K562 (cell line): ENCODE results near the gene RNF168. TPM values are rescaled to one million over a fixed set of nuclear protein-coding genes. Genes with fewer than 3 reads are reported as not detected.

ENCODE experiments used
- ARID2 ChIP-seq: fragments of 450-650 bp; IDR thresholded peaks from 2 replicates; pipeline ENCODE4 v1.6.1; 2017; ENCODE audit warnings: antibody characterized with exemption, mild to moderate bottlenecking
- CBFA2T2 ChIP-seq: fragments of 450-650 bp; conservative IDR thresholded peaks from 2 replicates; pipeline ENCODE4 v1.6.1; 2017; ENCODE audit warnings: mild to moderate bottlenecking
- CBFB ChIP-seq: sonication (generic); formaldehyde crosslinking; IDR thresholded peaks from 2 replicates; pipeline ENCODE4 v1.4.0; 2020; ENCODE audit warnings: mild to moderate bottlenecking, missing genetic modification reagents
- CREM ChIP-seq: IDR thresholded peaks from 2 replicates; pipeline ENCODE4 v1.6.1; 2014; ENCODE audit warnings: antibody characterized with exemption, low read depth
- EP300 ChIP-seq: IDR thresholded peaks from 2 replicates; pipeline ENCODE4 v1.6.1; 2012; ENCODE audit warnings: low read length, improper control_type of control experiment
- HNRNPLL ChIP-seq: fragments of 200-400 bp; formaldehyde crosslinking; IDR thresholded peaks from 2 replicates; pipeline ENCODE4 v1.6.1; 2017; ENCODE audit warnings: low read length, low read depth, mild to moderate bottlenecking; ENCODE audit not compliant: poor library complexity, severe bottlenecking
- KAT8 ChIP-seq: fragments of 450-650 bp; IDR thresholded peaks from 2 replicates; pipeline ENCODE4 v1.6.1; 2016; ENCODE audit warnings: low read depth, mild to moderate bottlenecking
- KLF10 ChIP-seq: fragments of 250-450 bp; sonication (Bioruptor Pico); IDR thresholded peaks from 2 replicates; pipeline ENCODE4 v1.6.1; 2021; ENCODE audit warnings: matching md5 sums
- MCM3 ChIP-seq: fragments of 450-650 bp; IDR thresholded peaks from 2 replicates; pipeline ENCODE4 v1.6.1; 2016
- MYNN ChIP-seq, 2 experiments: sonication (generic); formaldehyde crosslinking in 1 of 2; IDR thresholded peaks; 2 replicates each; pipeline versions ENCODE4 v1.5.0 to v1.6.1; 2016 to 2020; ENCODE audit warnings: antibody characterized with exemption in 1 of 2, missing genetic modification reagents in 1 of 2
- NEUROD1 ChIP-seq: fragments of 150-350 bp; IDR thresholded peaks from 2 replicates; pipeline ENCODE4 v1.6.1; 2014; ENCODE audit warnings: borderline replicate concordance, low read length, low read depth; ENCODE audit not compliant: partially characterized antibody
- PHF20 ChIP-seq: fragments of 450-650 bp; IDR thresholded peaks from 2 replicates; pipeline ENCODE4 v1.6.1; 2018; ENCODE audit not compliant: partially characterized antibody
- SUPT5H ChIP-seq: fragments of 450-650 bp; IDR thresholded peaks from 2 replicates; pipeline ENCODE4 v1.6.1; 2016
- ZNF197 ChIP-seq: fragments of 200-800 bp; sonication (Bioruptor generic); IDR thresholded peaks from 2 replicates; pipeline ENCODE4 v1.6.1; 2016; ENCODE audit warnings: low read depth, missing genetic modification characterization, missing compliant biosample characterization
- ZNF212 ChIP-seq: fragments of 450-650 bp; formaldehyde crosslinking; IDR thresholded peaks from 2 replicates; pipeline ENCODE4 v1.4.0; 2020; ENCODE audit warnings: mild to moderate bottlenecking
- ZNF644 ChIP-seq: fragments of 200-800 bp; sonication (Bioruptor generic); IDR thresholded peaks from 2 replicates; pipeline ENCODE4 v1.6.1; 2016; ENCODE audit warnings: low read depth, missing genetic modification characterization, missing compliant biosample characterization
- ZNF699 ChIP-seq: fragments of 250-450 bp; sonication (Bioruptor Pico); IDR thresholded peaks from 2 replicates; pipeline ENCODE4 v1.8.0; 2021; ENCODE audit warnings: mild to moderate bottlenecking, moderate library complexity; ENCODE audit not compliant: insufficient replicate concordance
- polyA plus RNA-seq, 8 experiments: library from polyadenylated mRNA; depleted of rRNA in 4 of 8; stranded (reverse) in 5 of 8; unstranded in 3 of 8; fragments of >200 nt; fragmentation: Nextera tagmentation in 2 of 8; fragmentation: Illumina TruSeq in 1 of 8; extraction: Ambion mirVana in 2 of 8; extraction: Trizol in 1 of 8; gene quantifications; 2 replicates each; pipeline versions ENCODE4 v1.2.1 to v1.2.3, GENCODE V29; 2011 to 2014; ENCODE audit warnings: inconsistent platforms in 1 of 8, missing spikeins in 1 of 8
- total RNA-seq, 7 experiments: library from RNA; depleted of rRNA in 6 of 7; stranded (reverse); fragments of >200 nt in 6 of 7; fragmentation: Illumina TruSeq in 2 of 7; extraction: Trizol in 2 of 7; gene quantifications; 2 replicates each; pipeline versions ENCODE4 v1.2.1 to v1.2.3, GENCODE V29; 2011 to 2021; ENCODE audit warnings: low replicate concordance in 1 of 7
- TF ChIP-seq, protein P1 (sequence below): fragments of 450-650 bp; IDR thresholded peaks from 2 replicates; pipeline ENCODE4 v1.6.1; 2016; ENCODE audit warnings: low read depth
- TF ChIP-seq, protein P2 (sequence below): fragments of 450-650 bp; formaldehyde crosslinking; conservative IDR thresholded peaks from 2 replicates; pipeline ENCODE4 v1.4.0; 2022; ENCODE audit warnings: mild to moderate bottlenecking, missing genetic modification characterization
- TF ChIP-seq, protein P3 (sequence below): sonication (generic); formaldehyde crosslinking; IDR thresholded peaks from 2 replicates; pipeline ENCODE4 v1.8.0; 2022; ENCODE audit warnings: mild to moderate bottlenecking, missing genetic modification reagents

The RNF168 gene
- total and polyA plus RNA-seq, 9 of the 15 experiments (the other 6 are each of a cell fraction or from before 2014, with no cell fraction given), result 6.0 to 32.1 (median 16.6) TPM

DNA sequence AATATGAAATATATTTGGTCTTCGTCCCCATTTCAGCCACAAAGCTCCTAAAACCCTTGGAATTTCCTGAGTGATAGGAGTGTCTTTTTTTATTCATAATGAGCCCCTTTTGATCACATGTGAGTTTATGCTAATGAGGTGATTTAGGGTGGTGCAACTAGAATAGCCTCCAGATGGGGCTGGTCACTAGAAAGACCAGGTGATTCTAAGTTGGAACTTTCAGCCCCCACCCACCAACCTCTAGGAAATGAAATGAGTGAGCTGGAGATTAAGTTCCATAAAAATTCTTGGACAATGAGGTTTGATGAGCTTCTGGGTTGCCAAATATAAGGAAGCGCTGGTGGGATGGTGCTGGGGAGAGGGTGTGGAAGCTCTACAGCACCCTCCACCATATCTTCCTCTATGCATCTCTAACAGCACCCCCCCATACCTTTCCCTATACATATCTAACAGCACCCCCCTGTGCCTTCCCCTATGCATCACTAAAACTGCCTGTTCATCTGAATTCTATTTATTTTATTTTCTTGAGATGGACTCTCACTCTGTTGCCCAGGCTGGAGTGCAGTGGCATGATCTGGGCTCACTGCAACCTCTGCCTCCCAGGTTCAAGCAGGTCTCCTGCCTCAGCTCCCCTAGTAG is 13.7 kb upstream of the RNF168 start (continued):
- TF ChIP-seq, protein P1, sequence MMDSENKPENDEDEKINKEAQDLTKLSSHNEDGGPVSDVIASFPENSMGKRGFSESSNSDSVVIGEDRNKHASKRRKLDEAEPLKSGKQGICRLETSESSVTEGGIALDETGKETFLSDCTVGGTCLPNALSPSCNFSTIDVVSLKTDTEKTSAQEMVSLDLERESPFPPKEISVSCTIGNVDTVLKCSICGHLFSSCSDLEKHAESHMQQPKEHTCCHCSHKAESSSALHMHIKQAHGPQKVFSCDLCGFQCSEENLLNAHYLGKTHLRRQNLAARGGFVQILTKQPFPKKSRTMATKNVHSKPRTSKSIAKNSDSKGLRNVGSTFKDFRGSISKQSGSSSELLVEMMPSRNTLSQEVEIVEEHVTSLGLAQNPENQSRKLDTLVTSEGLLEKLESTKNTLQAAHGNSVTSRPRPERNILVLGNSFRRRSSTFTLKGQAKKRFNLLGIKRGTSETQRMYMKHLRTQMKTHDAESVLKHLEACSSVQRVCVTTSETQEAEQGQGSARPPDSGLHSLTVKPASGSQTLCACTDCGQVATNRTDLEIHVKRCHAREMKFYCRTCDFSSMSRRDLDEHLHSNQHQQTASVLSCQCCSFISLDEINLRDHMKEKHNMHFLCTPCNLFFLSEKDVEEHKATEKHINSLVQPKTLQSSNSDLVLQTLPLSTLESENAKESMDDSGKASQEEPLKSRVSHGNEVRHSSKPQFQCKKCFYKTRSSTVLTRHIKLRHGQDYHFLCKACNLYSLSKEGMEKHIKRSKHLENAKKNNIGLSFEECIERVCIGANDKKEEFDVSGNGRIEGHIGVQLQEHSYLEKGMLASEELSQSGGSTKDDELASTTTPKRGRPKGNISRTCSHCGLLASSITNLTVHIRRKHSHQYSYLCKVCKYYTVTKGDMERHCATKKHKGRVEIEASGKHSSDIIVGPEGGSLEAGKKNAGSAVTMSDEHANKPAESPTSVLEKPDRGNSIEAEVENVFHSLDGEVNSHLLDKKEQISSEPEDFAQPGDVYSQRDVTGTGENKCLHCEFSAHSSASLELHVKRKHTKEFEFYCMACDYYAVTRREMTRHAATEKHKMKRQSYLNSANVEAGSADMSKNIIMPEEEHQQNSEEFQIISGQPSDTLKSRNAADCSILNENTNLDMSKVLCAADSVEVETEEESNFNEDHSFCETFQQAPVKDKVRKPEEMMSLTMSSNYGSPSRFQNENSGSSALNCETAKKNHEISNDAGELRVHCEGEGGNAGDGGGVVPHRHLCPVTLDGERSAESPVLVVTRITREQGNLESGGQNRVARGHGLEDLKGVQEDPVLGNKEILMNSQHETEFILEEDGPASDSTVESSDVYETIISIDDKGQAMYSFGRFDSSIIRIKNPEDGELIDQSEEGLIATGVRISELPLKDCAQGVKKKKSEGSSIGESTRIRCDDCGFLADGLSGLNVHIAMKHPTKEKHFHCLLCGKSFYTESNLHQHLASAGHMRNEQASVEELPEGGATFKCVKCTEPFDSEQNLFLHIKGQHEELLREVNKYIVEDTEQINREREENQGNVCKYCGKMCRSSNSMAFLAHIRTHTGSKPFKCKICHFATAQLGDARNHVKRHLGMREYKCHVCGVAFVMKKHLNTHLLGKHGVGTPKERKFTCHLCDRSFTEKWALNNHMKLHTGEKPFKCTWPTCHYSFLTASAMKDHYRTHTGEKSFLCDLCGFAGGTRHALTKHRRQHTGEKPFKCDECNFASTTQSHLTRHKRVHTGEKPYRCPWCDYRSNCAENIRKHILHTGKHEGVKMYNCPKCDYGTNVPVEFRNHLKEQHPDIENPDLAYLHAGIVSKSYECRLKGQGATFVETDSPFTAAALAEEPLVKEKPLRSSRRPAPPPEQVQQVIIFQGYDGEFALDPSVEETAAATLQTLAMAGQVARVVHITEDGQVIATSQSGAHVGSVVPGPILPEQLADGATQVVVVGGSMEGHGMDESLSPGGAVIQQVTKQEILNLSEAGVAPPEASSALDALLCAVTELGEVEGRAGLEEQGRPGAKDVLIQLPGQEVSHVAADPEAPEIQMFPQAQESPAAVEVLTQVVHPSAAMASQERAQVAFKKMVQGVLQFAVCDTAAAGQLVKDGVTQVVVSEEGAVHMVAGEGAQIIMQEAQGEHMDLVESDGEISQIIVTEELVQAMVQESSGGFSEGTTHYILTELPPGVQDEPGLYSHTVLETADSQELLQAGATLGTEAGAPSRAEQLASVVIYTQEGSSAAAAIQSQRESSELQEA, result no peak
- TF ChIP-seq ZNF212 (CRISPR knock-in tag) (no peak), CBFA2T2 (no peak), ZNF699 (CRISPR knock-in tag) (no peak), PHF20 (no peak), EP300 (0 out of 2 replicates have a peak, but pooled peaks have one; percentile 1), NEUROD1 (no peak), KLF10 (no peak), ZNF644 (tag) (no peak), ARID2 (peak; percentile 68), ZNF197 (CRISPR knock-in tag) (no peak), CBFB (CRISPR knock-in tag) (no peak), CREM (no peak), MYNN (IDR thresholded peaks at IDR 0.05) (no peak), MYNN (CRISPR knock-in tag; IDR thresholded peaks at IDR 0.05) (no peak), SUPT5H (no peak), KAT8 (no peak), MCM3 (no peak), HNRNPLL (no peak)
- TF ChIP-seq, protein P2, sequence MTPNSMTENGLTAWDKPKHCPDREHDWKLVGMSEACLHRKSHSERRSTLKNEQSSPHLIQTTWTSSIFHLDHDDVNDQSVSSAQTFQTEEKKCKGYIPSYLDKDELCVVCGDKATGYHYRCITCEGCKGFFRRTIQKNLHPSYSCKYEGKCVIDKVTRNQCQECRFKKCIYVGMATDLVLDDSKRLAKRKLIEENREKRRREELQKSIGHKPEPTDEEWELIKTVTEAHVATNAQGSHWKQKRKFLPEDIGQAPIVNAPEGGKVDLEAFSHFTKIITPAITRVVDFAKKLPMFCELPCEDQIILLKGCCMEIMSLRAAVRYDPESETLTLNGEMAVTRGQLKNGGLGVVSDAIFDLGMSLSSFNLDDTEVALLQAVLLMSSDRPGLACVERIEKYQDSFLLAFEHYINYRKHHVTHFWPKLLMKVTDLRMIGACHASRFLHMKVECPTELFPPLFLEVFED, result no peak
- TF ChIP-seq, protein P3, sequence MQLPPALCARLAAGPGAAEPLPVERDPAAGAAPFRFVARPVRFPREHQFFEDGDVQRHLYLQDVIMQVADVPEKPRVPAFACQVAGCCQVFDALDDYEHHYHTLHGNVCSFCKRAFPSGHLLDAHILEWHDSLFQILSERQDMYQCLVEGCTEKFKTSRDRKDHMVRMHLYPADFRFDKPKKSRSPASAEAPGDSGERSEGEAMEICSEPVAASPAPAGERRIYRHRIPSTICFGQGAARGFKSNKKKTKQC (CRISPR knock-in tag), result no peak
